Smooth muscle cell (in vitro differentiated cells): ENCODE results near the gene CIAO3. TPM values are rescaled to one million over a fixed set of nuclear protein-coding genes. Genes with fewer than 3 reads are reported as not detected.

Experiments
- DNase-seq: peaks from one replicate; lab custom pipeline; 2025; ENCODE audit not compliant: unreplicated experiment; lab: John Stamatoyannopoulos, UW
- H2AFZ ChIP-seq: fragments of 200-600 bp; sonication (generic); 2 replicates; pipeline ENCODE4 v1.6.0; 2016; ENCODE audit warnings: antibody characterized with exemption, low read depth, mild to moderate bottlenecking
- H3F3A ChIP-seq: fragments of 200-600 bp; sonication (generic); 2 replicates; pipeline ENCODE4 v1.6.0; 2017; ENCODE audit warnings: antibody characterized with exemption, low read depth
- H3K27ac ChIP-seq: fragments of 200-600 bp; sonication (generic); 2 replicates; pipeline ENCODE4 v1.5.1; 2016; ENCODE audit warnings: low read depth, mild to moderate bottlenecking
- H3K27me3 ChIP-seq: fragments of 200-600 bp; sonication (generic); 2 replicates; pipeline ENCODE4 v1.6.1; 2016; ENCODE audit warnings: low read depth, mild to moderate bottlenecking
- H3K36me3 ChIP-seq: fragments of 200-600 bp; sonication (generic); 2 replicates; pipeline ENCODE4 v1.5.1; 2016; ENCODE audit warnings: low read depth
- H3K4me1 ChIP-seq: fragments of 200-600 bp; sonication (generic); 2 replicates; pipeline ENCODE4 v1.5.1; 2016; ENCODE audit warnings: low read depth
- H3K4me2 ChIP-seq: fragments of 200-600 bp; sonication (generic); 2 replicates; pipeline ENCODE4 v1.6.0; 2016; ENCODE audit warnings: mild to moderate bottlenecking
- H3K4me3 ChIP-seq: fragments of 200-600 bp; sonication (generic); 2 replicates; pipeline ENCODE4 v1.5.1; 2016; ENCODE audit warnings: mild to moderate bottlenecking
- H3K79me2 ChIP-seq: fragments of 200-600 bp; sonication (generic); 2 replicates; pipeline ENCODE4 v1.6.0; 2016; ENCODE audit warnings: low read depth, mild to moderate bottlenecking
- H3K9ac ChIP-seq: fragments of 200-600 bp; sonication (generic); 2 replicates; pipeline ENCODE4 v1.6.0; 2016; ENCODE audit warnings: low read depth
- H3K9me3 ChIP-seq: fragments of 200-600 bp; sonication (generic); replicated peaks from 2 replicates; pipeline ENCODE4 v1.5.1; 2016; ENCODE audit warnings: low read depth
- H4K20me1 ChIP-seq: fragments of 200-600 bp; sonication (generic); 2 replicates; pipeline ENCODE4 v1.6.0; 2016; ENCODE audit warnings: low read depth
- CTCF ChIP-seq: fragments of 200-600 bp; sonication (generic); IDR thresholded peaks from 2 replicates; pipeline ENCODE4 v1.5.1; 2017; ENCODE audit warnings: borderline replicate concordance, mild to moderate bottlenecking, antibody characterized with exemption; ENCODE audit not compliant: insufficient read depth, poor library complexity, severe bottlenecking
- WGBS: methylation state at CpG from one replicate; pipeline ENCODE4 v1.1.7; 2016; ENCODE audit warnings: low lambda C conversion rate; 5-methylcytosine and 5-hydroxymethylcytosine counted together
- polyA plus RNA-seq: library from polyadenylated mRNA; unstranded; fragments of >200 nt; fragmentation: Nextera tagmentation; extraction: Ambion mirVana; gene quantifications from 2 replicates; pipeline ENCODE4 v1.2.1, GENCODE V29; 2016
- total RNA-seq: library from RNA; depleted of rRNA; stranded (reverse); fragments of >200 nt; gene quantifications from 2 replicates; pipeline ENCODE4 v1.2.3, GENCODE V29; 2014

CIAO3 gene
- total and polyA plus RNA-seq, 2 experiments from 2014 or later, result 19.7 to 39.6 TPM

DNA sequence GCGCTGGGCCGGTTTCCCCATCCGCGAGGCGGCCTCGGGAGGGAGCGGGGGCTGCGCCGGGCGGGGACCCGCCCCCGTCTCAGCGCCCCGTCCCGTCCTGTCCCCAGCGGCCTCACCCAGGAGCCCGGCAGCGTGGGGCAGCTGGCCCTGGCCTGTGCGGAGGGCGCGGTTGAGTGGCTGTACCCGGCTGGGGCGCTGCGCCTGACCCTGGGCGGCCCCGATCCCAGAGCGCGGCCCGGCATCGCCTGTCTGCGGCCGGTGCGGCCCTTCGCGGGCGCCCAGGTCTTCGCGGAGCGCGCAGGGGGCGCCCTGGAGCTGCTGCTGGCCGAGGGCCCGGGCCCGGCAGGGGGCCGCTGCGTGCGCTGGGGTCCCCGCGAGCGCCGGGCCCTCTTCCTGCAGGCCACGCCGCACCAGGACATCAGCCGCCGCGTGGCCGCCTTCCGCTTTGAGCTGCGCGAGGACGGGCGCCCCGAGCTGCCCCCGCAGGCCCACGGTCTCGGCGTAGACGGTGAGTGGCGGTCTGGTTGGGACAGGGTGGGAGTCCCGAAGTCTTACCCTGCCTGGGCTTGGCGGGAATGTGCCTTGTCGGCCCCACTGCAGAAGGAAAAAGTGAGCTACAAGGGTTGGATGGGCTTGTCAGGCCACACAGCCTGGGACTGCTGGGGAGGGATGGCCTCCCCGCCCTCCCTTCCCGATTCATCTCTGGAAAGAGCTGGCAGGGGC is 25.2 kb downstream of the CIAO3 start:
- Histone ChIP-seq H3K9me3 (no peaks in the 10 kb centered on the region), H3K4me3 (peak overlapping the region; percentile 61), H3F3A (no peaks in the 10 kb centered on the region), H4K20me1 (peaks cover 8% of the 10 kb centered on the region), H3K4me1 (peaks cover 15% of the 10 kb centered on the region), H3K27me3 (no peaks in the 10 kb centered on the region), H3K9ac (no peak overlapping the region), H3K36me3 (no peaks in the 10 kb centered on the region), H3K27ac (no peak overlapping the region), H3K79me2 (no peaks in the 10 kb centered on the region), H3K4me2 (peak overlapping the region; percentile 99), H2AFZ (no peak overlapping the region)
- WGBS, result 8% methylated on average over 59 of the region's 74 CpGs
- TF ChIP-seq CTCF, result peak; percentile 15
- no peak for DNase-seq

DNA sequence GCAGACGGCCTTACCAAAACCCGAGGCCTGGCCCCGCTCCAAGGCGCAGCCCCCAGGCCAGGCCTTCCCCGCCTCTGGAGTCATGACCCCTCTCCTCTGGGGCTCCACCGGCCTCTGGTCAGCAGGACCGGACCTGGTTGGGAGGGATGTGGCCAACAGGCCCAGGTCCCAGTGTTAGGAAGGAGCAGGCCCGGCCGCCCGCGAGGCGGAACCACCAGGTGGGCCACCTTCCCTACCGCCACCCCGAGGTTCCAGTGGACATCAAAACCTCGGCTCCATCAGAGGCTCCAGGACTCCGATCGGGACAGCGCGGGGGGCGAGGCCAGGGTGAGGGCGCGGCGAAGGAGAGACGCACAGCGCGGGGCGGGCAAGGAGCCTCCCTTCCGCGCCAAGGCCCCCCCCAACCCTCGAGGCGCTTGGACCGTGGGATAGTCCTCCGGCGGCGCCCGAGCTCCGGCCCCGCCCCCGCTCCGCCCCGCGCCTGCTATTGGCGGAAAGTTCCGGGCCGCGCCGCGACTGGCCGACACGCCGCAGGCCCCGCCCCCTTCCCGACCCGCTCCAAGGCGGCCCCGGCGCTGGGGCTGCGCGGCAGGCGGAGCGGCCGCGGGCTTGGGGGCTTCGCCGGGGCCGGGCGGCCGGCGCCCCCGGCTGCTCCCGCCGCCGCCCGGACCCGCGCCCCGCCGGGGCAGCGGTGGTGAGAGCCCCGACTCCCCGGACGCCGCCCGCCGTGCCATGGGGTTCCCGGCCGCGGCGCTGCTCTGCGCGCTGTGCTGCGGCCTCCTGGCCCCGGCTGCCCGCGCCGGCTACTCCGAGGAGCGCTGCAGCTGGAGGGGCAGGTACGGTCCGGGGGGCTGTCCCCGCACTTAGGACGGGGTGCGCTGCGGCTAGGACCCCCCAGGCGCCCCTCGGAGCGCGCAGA is 26.0 kb downstream of the CIAO3 start, which contains the start of gene METRN:
Gene METRN (plus strand): TSS at position 561 of the 919 bp plus-strand sequence. CDS start 172 bp downstream, at position 733.
- peak within 1 kb of the TSS; percentile 99 for H3K4me2 ChIP-seq
- H3K27me3 ChIP-seq, result peaks cover 4% of the 10 kb centered on the region
- TF ChIP-seq CTCF, result no peak
- H3K36me3 ChIP-seq, result no peaks in the 10 kb centered on the region
- peak; percentile 77 for DNase-seq
- 21% methylated on average over 51 of the region's 108 CpGs for WGBS
- peak within 1 kb of the TSS; percentile 61 for H3K4me3 ChIP-seq
- H2AFZ ChIP-seq, result no peak within 1 kb of the TSS
- peaks cover 13% of the 10 kb centered on the region for H3K4me1 ChIP-seq
- no peaks in the 10 kb centered on the region for H3K79me2 ChIP-seq
- peaks cover 8% of the 10 kb centered on the region for H4K20me1 ChIP-seq
- H3K9ac ChIP-seq, result no peak within 1 kb of the TSS
- H3F3A ChIP-seq, result no peaks in the 10 kb centered on the region
- no peak within 1 kb of the TSS for H3K27ac ChIP-seq
- H3K9me3 ChIP-seq, result no peaks in the 10 kb centered on the region

DNA sequence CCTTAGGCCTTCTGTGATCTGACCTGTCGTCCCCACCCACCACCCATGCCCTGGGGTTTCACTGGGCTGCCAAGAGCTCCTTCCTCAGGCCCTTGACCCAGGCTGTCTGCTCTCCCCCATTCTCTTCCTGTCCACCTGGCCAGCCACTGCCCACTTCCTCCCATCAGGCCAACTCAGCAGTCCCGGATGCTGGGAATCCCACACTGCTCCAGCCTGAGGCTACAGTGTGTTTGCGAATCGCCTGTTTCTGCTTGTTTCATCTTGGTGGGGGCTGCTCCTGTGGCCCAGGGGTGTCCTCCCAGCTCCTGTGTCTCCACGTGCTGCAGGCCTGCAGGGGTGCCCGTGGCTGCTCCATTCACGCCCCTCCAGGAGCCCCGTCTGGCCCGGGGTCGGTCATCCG is 26.7 kb downstream of the CIAO3 start:
- peaks cover 8% of the 10 kb centered on the region for H4K20me1 ChIP-seq
- H3K27me3 ChIP-seq, result peaks cover 5% of the 10 kb centered on the region
- H3K9ac ChIP-seq, result no peak overlapping the region
- WGBS, result 89% methylated on average over 11 of the region's 11 CpGs
- H2AFZ ChIP-seq, result no peak overlapping the region
- peaks cover 14% of the 10 kb centered on the region for H3K4me1 ChIP-seq
- H3K4me3 ChIP-seq, result no peak overlapping the region
- no peak for DNase-seq
- no peaks in the 10 kb centered on the region for H3K36me3 ChIP-seq
- no peak overlapping the region for H3K4me2 ChIP-seq
- TF ChIP-seq CTCF, result no peak
- H3K79me2 ChIP-seq, result no peaks in the 10 kb centered on the region
- H3K9me3 ChIP-seq, result no peaks in the 10 kb centered on the region
- H3K27ac ChIP-seq, result no peak overlapping the region
- H3F3A ChIP-seq, result no peaks in the 10 kb centered on the region
